Gastrocnemius medialis (tissue), 4 donors: ENCODE measurements around the gene STUB1.

Source experiments
- POLR2A ChIP-seq, 2 donors: fragments of 450-650 bp; IDR thresholded peaks; one replicate each; pipeline ENCODE4 v1.6.1; 2017; ENCODE audit warnings: antibody characterized with exemption in 2 of 2, mild to moderate bottlenecking in 2 of 2, moderate library complexity in 2 of 2
- TF ChIP-seq, protein P1 (sequence below), 5 experiments: fragments of 450-650 bp in 3 of 5; fragments of 200-600 bp in 2 of 5; sonication (generic) in 2 of 5; IDR thresholded peaks in 4 of 5; conservative IDR thresholded peaks in 1 of 5; 1 replicate in 4 of 5; 2 replicates in 1 of 5; pipeline ENCODE4 v1.5.1; 2016 to 2019; ENCODE audit warnings: antibody characterized with exemption in 5 of 5, mild to moderate bottlenecking in 3 of 5, moderate library complexity in 3 of 5

DNA sequence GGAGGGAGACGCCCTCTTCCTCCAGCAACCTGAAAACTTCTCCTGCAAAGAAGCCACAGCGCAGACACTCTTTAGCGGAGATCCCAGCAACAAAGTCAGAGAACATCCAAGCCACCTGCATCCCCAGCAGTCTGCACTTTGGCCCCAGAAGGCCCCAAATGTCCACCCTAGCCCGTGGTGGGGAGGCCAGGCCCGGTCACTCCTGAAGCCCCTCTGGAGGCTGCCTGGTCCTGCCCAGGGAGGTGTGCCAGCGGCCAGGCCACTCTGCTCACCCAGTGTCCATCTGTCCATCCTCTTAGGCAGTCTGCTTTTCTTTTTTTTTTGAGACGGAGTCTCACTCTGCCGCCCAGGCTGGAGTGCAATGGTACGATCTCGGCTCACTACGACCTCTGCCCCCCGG, 52.1 kb downstream of the STUB1 start:
- TF ChIP-seq, protein P1, sequence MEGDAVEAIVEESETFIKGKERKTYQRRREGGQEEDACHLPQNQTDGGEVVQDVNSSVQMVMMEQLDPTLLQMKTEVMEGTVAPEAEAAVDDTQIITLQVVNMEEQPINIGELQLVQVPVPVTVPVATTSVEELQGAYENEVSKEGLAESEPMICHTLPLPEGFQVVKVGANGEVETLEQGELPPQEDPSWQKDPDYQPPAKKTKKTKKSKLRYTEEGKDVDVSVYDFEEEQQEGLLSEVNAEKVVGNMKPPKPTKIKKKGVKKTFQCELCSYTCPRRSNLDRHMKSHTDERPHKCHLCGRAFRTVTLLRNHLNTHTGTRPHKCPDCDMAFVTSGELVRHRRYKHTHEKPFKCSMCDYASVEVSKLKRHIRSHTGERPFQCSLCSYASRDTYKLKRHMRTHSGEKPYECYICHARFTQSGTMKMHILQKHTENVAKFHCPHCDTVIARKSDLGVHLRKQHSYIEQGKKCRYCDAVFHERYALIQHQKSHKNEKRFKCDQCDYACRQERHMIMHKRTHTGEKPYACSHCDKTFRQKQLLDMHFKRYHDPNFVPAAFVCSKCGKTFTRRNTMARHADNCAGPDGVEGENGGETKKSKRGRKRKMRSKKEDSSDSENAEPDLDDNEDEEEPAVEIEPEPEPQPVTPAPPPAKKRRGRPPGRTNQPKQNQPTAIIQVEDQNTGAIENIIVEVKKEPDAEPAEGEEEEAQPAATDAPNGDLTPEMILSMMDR (IDR thresholded peaks at IDR 0.05 in 4 of 5, conservative IDR thresholded peaks at IDR 0.05 in 1 of 5): no peak
- no peak for TF ChIP-seq POLR2A (IDR thresholded peaks at IDR 0.05)
